Activated naive CD8-positive, alpha-beta T cell treated with anti-CD3 and anti-CD28 coated beads, Interleukin-2, amount 10 ng/mL, durations not matched to agents 7 days and 5 days (primary cell): Measurements from ENCODE around the gene ARG1. TPM values are rescaled to one million over a fixed set of nuclear protein-coding genes. Genes with fewer than 3 reads are reported as not detected.
"Not testable (repeated sequence)": the region's sequence is repeated elsewhere in the genome, so short reads cannot be mapped to it uniquely, and the experiment has no call there.

ENCODE experiments used
- ATAC-seq: fragments of 150-1000 bp; cut with Tn5 transposase; one replicate; pipeline ENCODE4 v1.10.0; 2021; ENCODE audit warnings: low read depth, moderate library complexity
- POLR2A ChIA-PET: fragments of 350-600 bp; sonication (Branson Sonifier 250); formaldehyde crosslinking; loops from one replicate; lab custom pipeline; 2021; ENCODE audit warnings: antibody characterized with exemption; lab: Charles Lee
- DNase-seq: peaks from one replicate; pipeline ENCODE4 v3.0.0; 2021
- H3K27ac Mint-ChIP-seq: one replicate; pipeline ENCODE4 v1.8.0; 2022; ENCODE audit warnings: mild to moderate bottlenecking, mixed read lengths
- H3K27me3 Mint-ChIP-seq: one replicate; pipeline ENCODE4 v1.8.0; 2022; ENCODE audit warnings: mild to moderate bottlenecking, moderate library complexity, mixed read lengths
- H3K36me3 Mint-ChIP-seq: one replicate; pipeline ENCODE4 v1.8.0; 2021; ENCODE audit warnings: mild to moderate bottlenecking, mixed read lengths
- H3K4me1 Mint-ChIP-seq: one replicate; pipeline ENCODE4 v1.8.0; 2021; ENCODE audit warnings: mixed read lengths
- H3K4me3 Mint-ChIP-seq: one replicate; pipeline ENCODE4 v1.8.0; 2022; ENCODE audit warnings: mild to moderate bottlenecking, moderate library complexity, mixed read lengths
- H3K9me3 Mint-ChIP-seq: one replicate; pipeline ENCODE4 v1.8.0; 2021; ENCODE audit warnings: mixed read lengths
- total RNA-seq, 2 experiments: library from RNA; stranded (reverse); gene quantifications; one replicate each; pipeline ENCODE4 v1.2.3, GENCODE V29; 2021

ARG1 gene
- total RNA-seq: not detected

DNA sequence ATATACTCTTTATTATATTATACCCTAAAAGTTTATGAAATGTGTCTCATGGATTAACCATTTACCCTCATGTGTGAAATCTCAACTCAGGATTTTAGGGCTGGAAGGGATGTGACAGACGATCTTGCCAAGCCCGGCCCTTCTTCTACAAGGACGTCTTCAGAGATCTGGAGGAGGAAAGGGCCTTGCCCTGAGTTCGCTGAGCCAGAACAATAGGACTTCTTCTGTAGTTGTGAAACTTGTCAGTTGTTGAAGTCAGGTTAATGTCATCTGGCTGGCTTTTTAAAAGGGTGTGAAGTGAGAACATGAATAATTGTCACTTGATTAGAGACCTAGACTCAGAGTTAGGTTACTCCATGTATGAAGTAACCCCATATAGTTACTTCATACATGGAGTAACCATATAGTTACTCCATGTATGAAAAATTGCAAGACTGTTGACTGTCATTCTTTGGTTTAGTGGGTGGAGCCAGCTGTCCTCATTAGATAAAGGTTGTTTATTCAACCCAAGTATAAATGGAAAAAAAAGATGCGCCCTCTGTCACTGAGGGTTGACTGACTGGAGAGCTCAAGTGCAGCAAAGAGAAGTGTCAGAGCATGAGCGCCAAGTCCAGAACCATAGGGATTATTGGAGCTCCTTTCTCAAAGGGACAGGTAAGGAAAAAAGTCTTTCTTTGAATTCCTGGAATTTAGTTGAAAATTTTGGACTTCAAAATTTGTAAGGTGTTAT lies at the start of gene ARG1:
Gene ARG1, plus strand, starts transcription at position 541 of the 730 bp plus-strand sequence. Its CDS starts 57 bp downstream, at position 598.
- POLR2A ChIA-PET: no interaction called here
- DNase-seq (no peak), ATAC-seq (no peak)
- H3K9me3 Mint-ChIP-seq: no peaks in the 10 kb centered on the region
- H3K36me3 Mint-ChIP-seq: peaks cover 14% of the 10 kb centered on the region
- H3K4me1 Mint-ChIP-seq: no peaks in the 10 kb centered on the region
- H3K27me3 Mint-ChIP-seq: no peaks in the 10 kb centered on the region
- no peak within 1 kb of the TSS for H3K27ac Mint-ChIP-seq
- no peak within 1 kb of the TSS for H3K4me3 Mint-ChIP-seq

DNA sequence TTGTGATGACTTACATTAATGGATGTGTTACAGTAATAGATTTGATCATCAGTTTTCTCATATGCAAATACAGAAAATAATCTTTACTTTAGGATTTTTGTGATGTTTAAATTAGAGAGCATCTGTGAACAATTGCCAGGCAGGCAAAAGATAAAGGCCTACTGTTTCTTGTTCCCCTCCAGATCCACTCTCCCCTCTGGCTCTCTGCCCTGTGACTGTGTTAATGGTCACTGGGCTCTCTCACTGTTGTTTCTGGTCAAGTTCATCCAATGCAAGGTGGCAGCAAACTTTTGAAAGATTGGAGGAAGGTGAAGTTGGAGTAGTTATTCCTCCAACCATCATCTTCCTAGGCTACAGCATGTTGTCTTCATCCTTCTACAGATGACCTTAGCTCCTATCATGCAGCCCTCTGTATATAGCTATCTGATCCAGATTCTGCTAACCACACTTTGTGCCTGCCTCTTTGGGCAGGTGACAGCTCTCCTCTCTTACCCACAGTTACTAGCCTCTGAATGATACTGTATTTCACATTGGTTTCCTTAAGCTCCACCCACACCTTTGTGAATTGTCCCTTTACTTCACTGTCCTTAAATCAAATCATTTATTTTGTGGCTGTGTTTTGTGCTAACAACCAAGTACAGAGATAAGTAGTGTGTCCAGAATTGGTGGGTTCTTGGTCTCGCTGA lies 48.9 kb upstream of the ARG1 start:
- peaks cover 3% of the 10 kb centered on the region for H3K36me3 Mint-ChIP-seq
- no peaks in the 10 kb centered on the region for H3K27me3 Mint-ChIP-seq
- POLR2A ChIA-PET: no interaction called here
- H3K4me1 Mint-ChIP-seq: peaks cover 19% of the 10 kb centered on the region
- no peaks in the 10 kb centered on the region for H3K9me3 Mint-ChIP-seq
- DNase-seq (no peak), ATAC-seq (no peak)
- no peak overlapping the region for H3K4me3 Mint-ChIP-seq
- H3K27ac Mint-ChIP-seq: peak overlapping the region; percentile 12

DNA sequence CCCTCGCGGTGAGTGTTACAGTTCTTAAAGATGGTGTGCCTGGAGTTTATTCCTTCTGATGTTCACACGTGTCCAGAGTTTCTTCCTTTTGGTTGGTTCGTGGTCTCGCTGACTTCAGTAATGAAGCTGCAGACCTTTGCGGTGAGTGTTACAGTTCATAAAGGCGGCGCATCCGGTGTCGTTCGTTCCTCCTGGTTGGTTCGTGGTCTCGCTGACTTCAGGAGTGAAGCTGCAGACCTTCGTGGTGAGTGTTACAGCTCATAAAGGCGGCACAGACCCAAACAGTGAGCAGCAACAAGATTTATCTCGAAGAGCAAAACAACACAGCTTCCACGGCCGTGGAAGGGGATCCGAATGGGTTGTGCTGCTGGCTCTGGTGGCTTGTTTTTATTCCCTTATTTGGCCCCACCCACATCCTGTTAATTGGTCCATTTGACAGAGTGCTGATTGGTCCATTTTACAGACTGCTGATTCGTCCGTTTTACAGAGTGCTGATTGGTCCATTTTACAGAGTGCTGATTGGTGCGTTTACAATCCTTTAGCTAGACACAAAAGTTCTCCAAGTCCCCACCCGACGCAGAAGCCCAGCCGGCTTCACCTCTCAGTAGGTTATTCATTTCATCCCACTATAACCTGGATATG lies 48.2 kb upstream of the ARG1 start:
- ATAC-seq (peak; percentile 36), DNase-seq (no peak)
- peak overlapping the region; percentile 12 for H3K27ac Mint-ChIP-seq
- H3K36me3 Mint-ChIP-seq: peaks cover 4% of the 10 kb centered on the region
- H3K4me3 Mint-ChIP-seq: no peak overlapping the region
- H3K4me1 Mint-ChIP-seq: peaks cover 17% of the 10 kb centered on the region
- POLR2A ChIA-PET: no interaction called here
- no peaks in the 10 kb centered on the region for H3K27me3 Mint-ChIP-seq
- no peaks in the 10 kb centered on the region for H3K9me3 Mint-ChIP-seq

DNA sequence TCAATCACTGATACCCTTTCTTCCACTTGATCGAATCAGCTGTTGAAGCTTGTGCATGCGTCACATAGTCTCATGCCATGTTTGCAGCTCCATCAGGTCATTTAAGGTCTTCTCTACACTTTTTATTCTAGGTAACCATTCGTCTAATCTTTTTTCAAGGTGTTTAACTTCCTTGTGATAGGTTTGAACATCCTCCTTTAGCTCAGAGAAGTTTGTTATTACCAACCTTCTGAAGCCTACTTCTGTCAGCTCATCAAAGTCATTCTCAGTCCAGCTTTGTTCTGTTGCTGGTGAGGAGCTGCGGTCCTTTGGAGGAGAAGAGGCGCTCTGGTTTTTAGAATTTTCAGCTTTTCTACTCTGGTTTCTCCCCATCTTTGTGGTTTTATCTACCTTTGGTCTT lies 42.1 kb upstream of the ARG1 start:
- not testable (repeated sequence) for H3K36me3 Mint-ChIP-seq, DNase-seq, ATAC-seq, H3K9me3 Mint-ChIP-seq, H3K27me3 Mint-ChIP-seq
- Mint-ChIP-seq H3K4me1 (peaks cover 40% of the 10 kb centered on the region), H3K27ac (peak overlapping the region; percentile 24), H3K4me3 (peak overlapping the region; percentile 9)
- POLR2A ChIA-PET: interaction anchor here (1.2 kb wide), 1 partner anchor 331 kb away, joined by 4 read pairs; no protein-coding TSS in a partner anchor

DNA sequence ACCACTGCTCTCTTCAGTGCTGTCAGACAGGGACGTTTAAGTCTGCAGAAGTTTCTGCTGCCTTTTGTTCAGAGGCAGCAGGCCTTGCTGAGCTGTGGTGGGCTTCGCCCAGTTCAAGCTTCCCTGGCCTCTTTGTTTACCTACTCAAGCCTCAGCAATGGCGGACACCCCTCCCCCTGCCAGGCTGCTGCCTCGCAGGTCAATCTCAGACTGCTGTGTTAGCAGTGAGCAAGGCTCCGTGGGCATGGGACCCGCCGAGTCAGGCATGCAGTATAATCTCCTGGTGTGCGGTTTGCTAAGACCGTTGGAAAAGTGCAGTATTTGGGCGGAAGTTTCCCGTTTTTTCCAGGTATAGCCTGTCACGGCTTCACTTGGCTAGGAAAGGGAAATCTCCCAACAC lies 41.3 kb upstream of the ARG1 start:
- ATAC-seq, DNase-seq, H3K4me3 Mint-ChIP-seq, H3K9me3 Mint-ChIP-seq, H3K27me3 Mint-ChIP-seq, H3K36me3 Mint-ChIP-seq: not testable (repeated sequence)
- Mint-ChIP-seq H3K4me1 (peaks cover 39% of the 10 kb centered on the region), H3K27ac (peak overlapping the region; percentile 10)
- POLR2A ChIA-PET: interaction anchor here (1.2 kb wide), 1 partner anchor 332 kb away, joined by 4 read pairs; no protein-coding TSS in a partner anchor

DNA sequence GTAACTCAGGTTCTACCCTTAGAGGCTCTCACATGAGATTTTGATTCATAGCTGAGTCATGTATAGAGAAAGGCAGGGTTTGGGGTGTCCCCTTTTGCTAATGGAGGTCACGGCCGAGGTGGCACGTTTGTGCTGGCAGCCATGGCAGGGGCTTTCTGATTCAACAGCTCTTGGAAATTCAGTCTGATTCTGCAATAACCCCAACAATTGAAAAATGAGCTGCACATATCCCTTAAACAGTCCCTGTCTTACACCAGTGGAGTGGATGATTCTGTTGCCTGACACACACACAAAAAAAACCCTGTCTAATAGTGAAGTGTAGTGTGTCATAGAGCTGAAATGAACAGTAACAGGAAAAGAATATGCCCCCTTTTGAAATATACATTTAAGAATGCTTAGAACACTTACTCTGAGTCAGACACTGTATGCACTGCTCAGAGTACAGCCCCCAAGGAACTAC lies 40.4 kb upstream of the ARG1 start:
- no peak for DNase-seq
- H3K9me3 Mint-ChIP-seq: no peaks in the 10 kb centered on the region
- H3K27me3 Mint-ChIP-seq: no peaks in the 10 kb centered on the region
- no peak overlapping the region for H3K4me3 Mint-ChIP-seq
- H3K27ac Mint-ChIP-seq: peak overlapping the region; percentile 50
- peak; percentile 47 for ATAC-seq
- POLR2A ChIA-PET: interaction anchor here (1.9 to 2.0 kb wide), 2 partner anchors 333 to 334 kb away, joined by 5 to 16 read pairs; no protein-coding TSS in a partner anchor
- H3K4me1 Mint-ChIP-seq: peaks cover 36% of the 10 kb centered on the region
- peaks cover 6% of the 10 kb centered on the region for H3K36me3 Mint-ChIP-seq

DNA sequence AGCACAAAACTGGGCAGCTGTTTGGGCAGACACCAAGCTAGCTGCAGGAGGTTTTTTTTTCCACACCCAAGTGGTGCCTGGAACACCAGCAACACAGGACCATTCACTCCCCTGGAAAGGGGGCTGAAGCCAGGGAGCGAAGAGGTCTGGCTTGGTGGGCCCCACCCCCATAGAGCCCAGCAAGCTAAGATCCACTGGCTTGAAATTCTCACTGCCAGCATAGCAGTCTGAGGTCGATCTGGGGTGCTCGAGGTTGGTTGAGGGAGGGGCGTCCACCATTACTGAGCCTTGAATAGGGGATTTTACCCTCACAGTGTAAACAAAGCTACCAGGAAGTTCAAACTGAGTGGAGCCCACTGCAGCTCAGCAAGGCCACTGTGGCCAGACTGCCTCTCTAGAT lies 34.4 kb upstream of the ARG1 start:
- DNase-seq, H3K4me1 Mint-ChIP-seq, H3K4me3 Mint-ChIP-seq, H3K36me3 Mint-ChIP-seq, POLR2A ChIA-PET, H3K9me3 Mint-ChIP-seq, H3K27ac Mint-ChIP-seq, ATAC-seq: not testable (repeated sequence)
- peaks cover 15% of the 10 kb centered on the region for H3K27me3 Mint-ChIP-seq

DNA sequence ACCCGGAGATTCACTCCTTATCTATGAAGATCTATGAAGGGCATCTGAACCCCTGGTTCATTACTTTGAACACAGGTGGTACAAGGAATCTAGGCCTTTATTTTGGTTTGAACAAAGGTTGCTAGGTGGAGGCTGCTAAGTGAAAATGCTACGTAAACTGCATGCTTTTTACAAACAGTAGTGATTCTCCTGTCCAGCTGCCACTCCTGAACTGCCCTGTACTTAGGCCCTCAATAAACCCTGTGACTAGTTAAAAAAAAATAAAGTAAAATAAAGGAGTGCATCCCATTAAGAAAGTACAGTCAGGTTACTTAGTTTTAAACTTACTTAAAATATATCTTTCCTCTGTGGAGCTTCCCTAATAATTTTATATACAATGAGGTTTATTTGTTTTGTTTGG lies 27.7 kb upstream of the ARG1 start:
- POLR2A ChIA-PET: no interaction called here

DNA sequence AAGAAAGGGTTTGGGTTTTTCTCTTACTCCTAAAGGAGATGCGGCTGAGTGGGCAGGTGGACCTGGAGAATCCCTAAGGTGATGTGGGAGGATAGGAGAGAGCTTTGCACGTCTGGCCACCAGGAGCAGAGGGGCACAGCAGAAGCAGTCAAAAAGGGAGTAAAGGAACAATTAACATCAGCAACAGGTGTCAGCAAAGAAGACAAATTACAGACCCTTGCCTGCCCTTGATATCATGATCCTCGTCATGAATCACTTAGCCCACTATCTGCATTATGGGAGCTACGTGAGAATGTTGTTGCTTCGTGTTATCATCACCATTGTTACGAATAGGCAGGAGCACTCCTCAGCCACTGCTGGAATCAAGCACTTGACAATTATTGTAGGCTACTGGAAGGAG lies 25.5 kb upstream of the ARG1 start:
- Mint-ChIP-seq H3K36me3 (no peaks in the 10 kb centered on the region), H3K27me3 (peaks cover 15% of the 10 kb centered on the region), H3K27ac (no peak overlapping the region), H3K4me3 (no peak overlapping the region), H3K4me1 (no peaks in the 10 kb centered on the region), H3K9me3 (no peaks in the 10 kb centered on the region)
- no peak for DNase-seq
- POLR2A ChIA-PET: no interaction called here
- ATAC-seq: no peak

More for the DNA sequence above, 27.7 kb upstream of the ARG1 start:
- H3K27ac Mint-ChIP-seq: no peak overlapping the region
- H3K36me3 Mint-ChIP-seq: no peaks in the 10 kb centered on the region
- H3K9me3 Mint-ChIP-seq: no peaks in the 10 kb centered on the region
- H3K4me3 Mint-ChIP-seq: no peak overlapping the region
- ATAC-seq (no peak), DNase-seq (no peak)
- peaks cover 20% of the 10 kb centered on the region for H3K27me3 Mint-ChIP-seq
- no peaks in the 10 kb centered on the region for H3K4me1 Mint-ChIP-seq

DNA sequence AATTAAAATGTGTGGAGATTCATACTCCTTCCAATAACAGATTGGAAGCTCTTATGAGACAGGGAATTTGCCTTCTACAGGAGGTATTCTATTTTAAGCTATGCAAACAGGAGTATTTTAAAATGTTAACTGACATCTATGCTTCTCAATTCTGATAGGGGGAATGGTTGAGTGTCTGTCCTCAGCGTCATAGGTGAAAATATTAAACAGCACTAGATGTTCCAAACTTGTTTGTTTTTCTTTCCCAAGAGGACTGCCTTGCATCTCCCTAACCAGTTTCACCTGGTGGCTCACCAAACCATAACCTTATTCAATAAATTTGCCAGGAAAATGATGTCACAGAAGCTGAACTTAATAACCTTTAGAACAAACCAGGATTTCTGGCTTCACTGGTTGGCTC lies 24.6 kb upstream of the ARG1 start:
- Mint-ChIP-seq H3K9me3 (no peaks in the 10 kb centered on the region), H3K36me3 (no peaks in the 10 kb centered on the region), H3K27me3 (peaks cover 12% of the 10 kb centered on the region), H3K4me1 (no peaks in the 10 kb centered on the region), H3K27ac (no peak overlapping the region), H3K4me3 (no peak overlapping the region)
- POLR2A ChIA-PET: no interaction called here
- ATAC-seq: no peak
- no peak for DNase-seq

DNA sequence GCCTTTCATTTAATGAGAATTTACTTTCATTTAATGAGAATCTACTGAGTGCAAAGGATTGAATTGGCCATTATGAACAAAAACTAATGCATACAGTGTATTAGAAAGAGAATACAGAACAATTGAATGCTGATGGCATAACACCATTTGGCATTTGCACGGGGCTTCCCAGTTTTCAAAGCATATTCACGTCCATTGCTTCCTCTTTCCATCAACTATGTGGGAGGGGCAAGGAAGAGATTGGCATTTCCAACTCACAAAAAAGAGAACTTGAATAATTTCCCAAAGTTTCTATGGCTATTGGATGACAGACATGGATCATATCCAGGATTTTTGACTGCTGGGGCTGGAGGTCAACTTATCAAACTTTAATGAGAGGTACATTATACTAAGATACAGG lies 23.2 kb upstream of the ARG1 start:
- Mint-ChIP-seq H3K36me3 (no peaks in the 10 kb centered on the region), H3K27ac (no peak overlapping the region), H3K4me1 (no peaks in the 10 kb centered on the region), H3K9me3 (no peaks in the 10 kb centered on the region), H3K4me3 (no peak overlapping the region), H3K27me3 (peaks cover 12% of the 10 kb centered on the region)
- DNase-seq: no peak
- POLR2A ChIA-PET: no interaction called here
- no peak for ATAC-seq

DNA sequence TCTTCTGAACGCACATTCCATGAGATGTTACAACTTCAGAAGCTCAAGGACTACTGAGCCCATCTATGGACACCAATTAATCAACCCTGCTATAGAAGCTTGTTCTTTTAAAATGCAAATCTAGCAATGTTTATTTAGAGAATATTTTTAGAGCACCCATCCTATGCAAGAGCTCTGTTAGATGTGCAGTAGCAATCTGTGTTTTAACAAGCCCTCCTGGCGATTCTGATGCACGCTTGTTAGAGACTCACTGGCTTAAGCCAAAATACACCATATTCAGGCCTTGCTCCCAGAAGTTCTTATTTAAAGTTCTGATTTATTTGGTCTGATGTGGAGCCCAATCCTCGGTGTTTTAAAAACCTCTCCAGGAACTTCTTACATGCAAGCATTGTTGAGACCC lies 21.1 kb upstream of the ARG1 start:
- Mint-ChIP-seq H3K27ac (no peak overlapping the region), H3K27me3 (peaks cover 6% of the 10 kb centered on the region), H3K36me3 (no peaks in the 10 kb centered on the region), H3K9me3 (no peaks in the 10 kb centered on the region), H3K4me3 (no peak overlapping the region), H3K4me1 (no peaks in the 10 kb centered on the region)
- no peak for DNase-seq
- POLR2A ChIA-PET: no interaction called here
- ATAC-seq: no peak

DNA sequence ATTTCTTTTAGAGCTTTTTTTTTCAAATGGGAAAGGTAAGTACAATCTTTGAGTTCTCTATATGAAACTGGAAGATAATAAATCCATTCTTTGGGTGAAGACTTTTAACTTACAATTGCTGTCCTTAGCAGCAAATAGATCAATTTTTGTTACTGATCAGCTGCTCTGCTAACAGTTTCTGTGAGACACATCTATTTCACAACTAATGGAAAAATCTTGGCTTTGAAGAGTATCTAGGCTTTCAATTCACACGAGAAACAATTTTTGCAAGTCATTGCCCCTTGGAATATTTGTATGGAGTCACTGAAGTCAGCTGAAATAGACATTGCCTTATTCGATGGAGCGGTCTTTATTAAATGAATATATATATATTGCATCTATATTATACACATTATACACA lies 20.5 kb upstream of the ARG1 start:
- H3K9me3 Mint-ChIP-seq: no peaks in the 10 kb centered on the region
- no peaks in the 10 kb centered on the region for H3K36me3 Mint-ChIP-seq
- H3K27ac Mint-ChIP-seq: no peak overlapping the region
- no peak overlapping the region for H3K4me3 Mint-ChIP-seq
- ATAC-seq: no peak
- no peaks in the 10 kb centered on the region for H3K4me1 Mint-ChIP-seq
- H3K27me3 Mint-ChIP-seq: peaks cover 2% of the 10 kb centered on the region
- DNase-seq: no peak
- POLR2A ChIA-PET: no interaction called here
